SK-N-SH treated with all-trans-retinoic acid at 6 μM for 48 hours (cell line): Measurements from ENCODE around the gene RREB1.

Source experiments
- ARNTL ChIP-seq: fragments of 450-650 bp; formaldehyde crosslinking; IDR thresholded peaks from 2 replicates; pipeline ENCODE4 v1.5.0; 2020; ENCODE audit warnings: low read depth, mild to moderate bottlenecking, moderate library complexity, borderline replicate concordance
- OSR1 ChIP-seq: fragments of 250-450 bp; sonication (Bioruptor Pico); IDR thresholded peaks from 2 replicates; pipeline ENCODE4 v1.8.0; 2022; ENCODE audit warnings: moderate library complexity, mild to moderate bottlenecking, inconsistent platforms
- RARB ChIP-seq: fragments of 250-450 bp; sonication (Bioruptor Pico); IDR thresholded peaks from 2 replicates; pipeline ENCODE4 v1.8.0; 2021; ENCODE audit warnings: mild to moderate bottlenecking, moderate library complexity
- ZFP30 ChIP-seq: fragments of 450-650 bp; formaldehyde crosslinking; IDR thresholded peaks from 2 replicates; pipeline ENCODE4 v1.5.0; 2022; ENCODE audit warnings: mild to moderate bottlenecking, moderate library complexity
- ZNF565 ChIP-seq: fragments of 450-650 bp; formaldehyde crosslinking; conservative IDR thresholded peaks from 2 replicates; pipeline ENCODE4 v1.5.0; 2020; ENCODE audit warnings: low read depth, mild to moderate bottlenecking, moderate library complexity
- TF ChIP-seq, protein P1 (sequence below): fragments of 250-450 bp; sonication (Bioruptor Pico); IDR thresholded peaks from 2 replicates; pipeline ENCODE4 v1.8.0; 2020; ENCODE audit warnings: mild to moderate bottlenecking, moderate library complexity, borderline replicate concordance
- TF ChIP-seq, protein P2 (sequence below): fragments of 250-450 bp; sonication (Bioruptor Pico); IDR thresholded peaks from 2 replicates; pipeline ENCODE4 v1.5.0; 2020; ENCODE audit warnings: mild to moderate bottlenecking, moderate library complexity
- TF ChIP-seq, protein P3 (sequence below): fragments of 250-450 bp; sonication (Bioruptor Pico); IDR thresholded peaks from 2 replicates; pipeline ENCODE4 v1.5.1; 2020; ENCODE audit warnings: low read depth, mild to moderate bottlenecking, moderate library complexity

DNA sequence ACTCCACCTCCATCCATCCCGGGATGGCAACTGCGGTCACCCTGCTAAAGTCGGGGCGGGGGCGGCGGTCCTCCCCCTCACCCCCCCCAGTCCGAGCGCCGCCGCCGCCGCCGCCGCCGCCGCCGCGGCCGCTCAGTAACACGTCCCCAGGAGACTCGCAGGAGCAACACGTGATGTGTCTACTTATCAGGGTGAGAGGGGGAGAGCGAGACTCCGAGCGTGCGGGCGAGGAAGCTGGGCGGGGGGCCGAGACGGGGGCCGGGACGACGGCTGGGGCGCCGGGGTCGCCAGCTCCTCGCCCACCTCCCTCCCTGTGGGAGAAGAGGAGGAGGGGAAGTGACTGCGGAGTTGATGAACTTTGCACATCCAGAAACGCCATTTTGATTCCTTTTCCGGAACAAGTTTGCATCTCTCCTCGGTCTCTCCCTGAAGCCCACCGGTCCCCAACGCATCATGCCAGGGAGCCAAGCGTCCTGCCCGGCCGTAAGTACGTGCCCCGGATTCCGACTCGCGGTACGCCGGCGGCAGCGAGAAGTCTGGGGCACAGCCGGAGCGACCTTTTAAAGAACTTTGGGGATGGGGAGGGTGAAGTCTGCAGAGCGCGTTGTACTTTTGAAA is at the start of gene RREB1:
- TF ChIP-seq, protein P1, sequence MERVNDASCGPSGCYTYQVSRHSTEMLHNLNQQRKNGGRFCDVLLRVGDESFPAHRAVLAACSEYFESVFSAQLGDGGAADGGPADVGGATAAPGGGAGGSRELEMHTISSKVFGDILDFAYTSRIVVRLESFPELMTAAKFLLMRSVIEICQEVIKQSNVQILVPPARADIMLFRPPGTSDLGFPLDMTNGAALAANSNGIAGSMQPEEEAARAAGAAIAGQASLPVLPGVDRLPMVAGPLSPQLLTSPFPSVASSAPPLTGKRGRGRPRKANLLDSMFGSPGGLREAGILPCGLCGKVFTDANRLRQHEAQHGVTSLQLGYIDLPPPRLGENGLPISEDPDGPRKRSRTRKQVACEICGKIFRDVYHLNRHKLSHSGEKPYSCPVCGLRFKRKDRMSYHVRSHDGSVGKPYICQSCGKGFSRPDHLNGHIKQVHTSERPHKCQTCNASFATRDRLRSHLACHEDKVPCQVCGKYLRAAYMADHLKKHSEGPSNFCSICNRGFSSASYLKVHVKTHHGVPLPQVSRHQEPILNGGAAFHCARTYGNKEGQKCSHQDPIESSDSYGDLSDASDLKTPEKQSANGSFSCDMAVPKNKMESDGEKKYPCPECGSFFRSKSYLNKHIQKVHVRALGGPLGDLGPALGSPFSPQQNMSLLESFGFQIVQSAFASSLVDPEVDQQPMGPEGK (CRISPR knock-in tag): no peak
- TF ChIP-seq ZFP30 (no peak), RARB (no peak), ZNF565 (CRISPR knock-in tag) (no peak), ARNTL (CRISPR knock-in tag) (no peak), OSR1 (CRISPR knock-in tag) (no peak)
- TF ChIP-seq, protein P2, sequence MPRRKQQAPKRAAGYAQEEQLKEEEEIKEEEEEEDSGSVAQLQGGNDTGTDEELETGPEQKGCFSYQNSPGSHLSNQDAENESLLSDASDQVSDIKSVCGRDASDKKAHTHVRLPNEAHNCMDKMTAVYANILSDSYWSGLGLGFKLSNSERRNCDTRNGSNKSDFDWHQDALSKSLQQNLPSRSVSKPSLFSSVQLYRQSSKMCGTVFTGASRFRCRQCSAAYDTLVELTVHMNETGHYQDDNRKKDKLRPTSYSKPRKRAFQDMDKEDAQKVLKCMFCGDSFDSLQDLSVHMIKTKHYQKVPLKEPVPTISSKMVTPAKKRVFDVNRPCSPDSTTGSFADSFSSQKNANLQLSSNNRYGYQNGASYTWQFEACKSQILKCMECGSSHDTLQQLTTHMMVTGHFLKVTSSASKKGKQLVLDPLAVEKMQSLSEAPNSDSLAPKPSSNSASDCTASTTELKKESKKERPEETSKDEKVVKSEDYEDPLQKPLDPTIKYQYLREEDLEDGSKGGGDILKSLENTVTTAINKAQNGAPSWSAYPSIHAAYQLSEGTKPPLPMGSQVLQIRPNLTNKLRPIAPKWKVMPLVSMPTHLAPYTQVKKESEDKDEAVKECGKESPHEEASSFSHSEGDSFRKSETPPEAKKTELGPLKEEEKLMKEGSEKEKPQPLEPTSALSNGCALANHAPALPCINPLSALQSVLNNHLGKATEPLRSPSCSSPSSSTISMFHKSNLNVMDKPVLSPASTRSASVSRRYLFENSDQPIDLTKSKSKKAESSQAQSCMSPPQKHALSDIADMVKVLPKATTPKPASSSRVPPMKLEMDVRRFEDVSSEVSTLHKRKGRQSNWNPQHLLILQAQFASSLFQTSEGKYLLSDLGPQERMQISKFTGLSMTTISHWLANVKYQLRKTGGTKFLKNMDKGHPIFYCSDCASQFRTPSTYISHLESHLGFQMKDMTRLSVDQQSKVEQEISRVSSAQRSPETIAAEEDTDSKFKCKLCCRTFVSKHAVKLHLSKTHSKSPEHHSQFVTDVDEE (CRISPR knock-in tag): no peak
- TF ChIP-seq, protein P3, sequence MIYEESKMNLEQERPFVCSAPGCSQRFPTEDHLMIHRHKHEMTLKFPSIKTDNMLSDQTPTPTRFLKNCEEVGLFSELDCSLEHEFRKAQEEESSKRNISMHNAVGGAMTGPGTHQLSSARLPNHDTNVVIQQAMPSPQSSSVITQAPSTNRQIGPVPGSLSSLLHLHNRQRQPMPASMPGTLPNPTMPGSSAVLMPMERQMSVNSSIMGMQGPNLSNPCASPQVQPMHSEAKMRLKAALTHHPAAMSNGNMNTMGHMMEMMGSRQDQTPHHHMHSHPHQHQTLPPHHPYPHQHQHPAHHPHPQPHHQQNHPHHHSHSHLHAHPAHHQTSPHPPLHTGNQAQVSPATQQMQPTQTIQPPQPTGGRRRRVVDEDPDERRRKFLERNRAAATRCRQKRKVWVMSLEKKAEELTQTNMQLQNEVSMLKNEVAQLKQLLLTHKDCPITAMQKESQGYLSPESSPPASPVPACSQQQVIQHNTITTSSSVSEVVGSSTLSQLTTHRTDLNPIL (CRISPR knock-in tag): no peak
